H1 (cell line): ENCODE data around the gene CYP26A1. TPM values are rescaled to one million over a fixed set of nuclear protein-coding genes. Genes with fewer than 3 reads are reported as not detected.

Experiments used
- CHD7 ChIP-seq: fragments of 300-600 bp; sonication (generic); IDR thresholded peaks from 2 replicates; pipeline ENCODE4 v1.7.1; 2012; ENCODE audit warnings: low read length, moderate library complexity, mild to moderate bottlenecking, inconsistent platforms; ENCODE audit not compliant: insufficient replicate concordance
- RAD21 ChIP-seq, 2 experiments: IDR thresholded peaks in 1 of 2; conservative IDR thresholded peaks in 1 of 2; 2 replicates each; pipeline ENCODE4 v1.6.1; 2011; ENCODE audit warnings: low read depth in 2 of 2, low read length in 2 of 2, improper control_type of control experiment in 1 of 2, inconsistent platforms in 1 of 2, mild to moderate bottlenecking in 1 of 2, moderate library complexity in 1 of 2
- polyA plus RNA-seq, 7 experiments: library from polyadenylated mRNA; depleted of rRNA in 3 of 7; stranded (reverse) in 5 of 7; unstranded in 2 of 7; fragments of >200 nt in 5 of 7; fragments of 200-250 nt in 2 of 7; gene quantifications; 1 replicate in 5 of 7; 2 replicates in 1 of 7; 4 replicates in 1 of 7; pipeline versions ENCODE4 v1.2.1 to v1.2.3, GENCODE V29; 2011 to 2013; ENCODE audit warnings: missing spikeins in 2 of 7, mixed read lengths in 2 of 7
- total RNA-seq: library from RNA; stranded (reverse); fragmentation: NEBNext Ultra II Directional; extraction: Animal tissue kit (Norgen Biotek cat#: 25700); gene quantifications from 2 replicates; pipeline ENCODE4 v1.2.1, GENCODE V29; 2021

Gene CYP26A1
- total and polyA plus RNA-seq, 2 of the 8 experiments (the other 6 are each of a cell fraction or from before 2014, with no cell fraction given) = 5.0 to 9.1 TPM

GRCh38 chr10:93030409-93030808 is 43.3 kb upstream of the CYP26A1 start (continued):
- no peak for TF ChIP-seq CHD7
- TF ChIP-seq RAD21 (IDR thresholded peaks at IDR 0.05 in 1 of 2, conservative IDR thresholded peaks at IDR 0.05 in 1 of 2; ENCODE audit: low read depth in 2 of 2, low read length in 2 of 2) = no peak
